HepG2 (cell line): ENCODE data around the gene ATP5MK. TPM values are rescaled to one million over a fixed set of nuclear protein-coding genes. Genes with fewer than 3 reads are reported as not detected.

ENCODE experiments used
- ATAD3A ChIP-seq: sonication (generic); formaldehyde crosslinking; IDR thresholded peaks from 2 replicates; pipeline ENCODE4 v1.4.0; 2020; ENCODE audit warnings: missing genetic modification reagents
- BCLAF1 ChIP-seq: fragments of 450-650 bp; IDR thresholded peaks from 2 replicates; pipeline ENCODE4 v1.6.1; 2017; ENCODE audit warnings: mild to moderate bottlenecking
- CBFB ChIP-seq: sonication (generic); formaldehyde crosslinking; IDR thresholded peaks from 2 replicates; pipeline ENCODE4 v1.4.0; 2020; ENCODE audit warnings: missing genetic modification reagents
- KMT2A ChIP-seq: sonication (generic); formaldehyde crosslinking; IDR thresholded peaks from 2 replicates; pipeline ENCODE4 v1.4.0; 2020; ENCODE audit warnings: missing genetic modification reagents
- MAZ ChIP-seq, 2 experiments: sonication (generic) in 1 of 2; formaldehyde crosslinking in 1 of 2; IDR thresholded peaks; 2 replicates each; pipeline versions ENCODE4 v1.5.0 to v1.6.1; 2012 to 2020; ENCODE audit warnings: low read depth in 2 of 2, mild to moderate bottlenecking in 2 of 2, borderline replicate concordance in 1 of 2, improper control_type of control experiment in 1 of 2, low read length in 1 of 2, missing genetic modification reagents in 1 of 2, moderate library complexity in 1 of 2
- PHF5A ChIP-seq: IDR thresholded peaks from one replicate; pipeline ENCODE4 v1.6.1; 2018; ENCODE audit warnings: low read depth, missing genetic modification reagents; ENCODE audit not compliant: unreplicated experiment
- SAP130 ChIP-seq: IDR thresholded peaks from 2 replicates; pipeline ENCODE4 v1.6.1; 2016; ENCODE audit warnings: low read depth
- THRA ChIP-seq: sonication (generic); formaldehyde crosslinking; IDR thresholded peaks from 2 replicates; pipeline ENCODE4 v1.4.0; 2020; ENCODE audit warnings: missing genetic modification reagents, borderline replicate concordance
- ZBTB26 ChIP-seq: IDR thresholded peaks from 2 replicates; pipeline ENCODE4 v1.6.1; 2016; ENCODE audit warnings: missing compliant biosample characterization, missing genetic modification reagents, borderline replicate concordance
- ZBTB38 ChIP-seq: sonication (generic); formaldehyde crosslinking; IDR thresholded peaks from 2 replicates; pipeline ENCODE4 v1.5.1; 2020; ENCODE audit warnings: mild to moderate bottlenecking, missing genetic modification reagents
- ZNF431 ChIP-seq: sonication (generic); formaldehyde crosslinking; IDR thresholded peaks from 2 replicates; pipeline ENCODE4 v1.9.0; 2022; ENCODE audit warnings: missing genetic modification reagents, low read depth, mild to moderate bottlenecking, borderline replicate concordance
- ZNF710 ChIP-seq: sonication (generic); formaldehyde crosslinking; IDR thresholded peaks from 2 replicates; pipeline ENCODE4 v1.5.0; 2020; ENCODE audit warnings: mild to moderate bottlenecking, missing genetic modification reagents, borderline replicate concordance
- polyA plus RNA-seq, 8 experiments: library from polyadenylated mRNA; depleted of rRNA in 3 of 8; stranded (reverse) in 7 of 8; unstranded in 1 of 8; fragments of >200 nt; fragmentation: Illumina TruSeq in 4 of 8; extraction: Trizol in 4 of 8; gene quantifications; 2 replicates each; pipeline versions ENCODE4 v1.2.1 to v1.2.3, GENCODE V29; 2011 to 2016; ENCODE audit warnings: low read depth in 4 of 8, missing spikeins in 1 of 8, mixed read lengths in 1 of 8; ENCODE audit not compliant: insufficient read depth in 1 of 8
- total RNA-seq, 5 experiments: library from RNA; depleted of rRNA; stranded (reverse); fragments of >200 nt; fragmentation: Illumina TruSeq; extraction: Trizol; gene quantifications; 2 replicates each; pipeline ENCODE4 v1.2.3, GENCODE V29; 2016; ENCODE audit warnings: low read depth in 1 of 5
- TF ChIP-seq, protein P1 (sequence below): sonication (generic); formaldehyde crosslinking; conservative IDR thresholded peaks from 2 replicates; pipeline ENCODE4 v1.8.0; 2022; ENCODE audit warnings: mild to moderate bottlenecking, moderate library complexity, missing genetic modification reagents
- TF ChIP-seq, protein P2 (sequence below): sonication (generic); formaldehyde crosslinking; IDR thresholded peaks from 2 replicates; pipeline ENCODE4 v1.5.0; 2020; ENCODE audit warnings: missing genetic modification reagents, mild to moderate bottlenecking, borderline replicate concordance
- TF ChIP-seq, protein P3 (sequence below): sonication (generic); formaldehyde crosslinking; IDR thresholded peaks from 2 replicates; pipeline ENCODE4 v1.4.0; 2020; ENCODE audit warnings: mild to moderate bottlenecking, low read depth, missing genetic modification reagents

ATP5MK gene
- total and polyA plus RNA-seq, 2 of the 13 experiments (the other 11 are each of a cell fraction or from before 2014, with no cell fraction given) = 312 to 517 TPM

DNA sequence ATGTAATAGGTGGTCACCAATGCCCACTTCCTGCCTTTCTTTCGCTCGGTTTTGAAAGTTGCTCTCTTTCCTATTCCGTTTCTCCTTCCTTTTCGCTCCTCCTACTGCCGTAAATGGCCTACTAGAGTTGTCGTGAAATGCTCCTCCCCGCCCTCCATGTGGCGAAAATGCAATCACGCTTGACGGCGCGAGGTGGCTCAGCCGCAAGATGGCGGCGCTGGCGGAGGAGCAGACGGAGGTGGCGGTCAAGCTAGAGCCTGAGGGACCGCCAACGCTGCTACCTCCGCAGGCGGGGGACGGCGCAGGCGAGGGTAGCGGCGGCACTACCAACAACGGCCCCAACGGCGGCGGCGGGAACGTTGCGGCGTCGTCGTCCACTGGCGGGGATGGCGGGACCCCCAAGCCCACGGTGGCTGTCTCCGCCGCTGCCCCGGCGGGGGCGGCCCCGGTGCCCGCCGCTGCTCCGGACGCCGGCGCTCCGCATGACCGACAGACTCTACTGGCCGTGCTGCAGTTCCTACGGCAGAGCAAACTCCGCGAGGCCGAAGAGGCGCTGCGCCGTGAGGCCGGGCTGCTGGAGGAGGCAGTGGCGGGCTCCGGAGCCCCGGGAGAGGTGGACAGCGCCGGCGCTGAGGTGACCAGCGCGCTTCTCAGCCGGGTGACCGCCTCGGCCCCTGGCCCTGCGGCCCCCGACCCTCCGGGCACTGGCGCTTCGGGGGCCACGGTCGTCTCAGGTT lies 28.3 kb downstream of the ATP5MK start, which contains the start of gene TAF5 (continued):
- TF ChIP-seq, protein P1, sequence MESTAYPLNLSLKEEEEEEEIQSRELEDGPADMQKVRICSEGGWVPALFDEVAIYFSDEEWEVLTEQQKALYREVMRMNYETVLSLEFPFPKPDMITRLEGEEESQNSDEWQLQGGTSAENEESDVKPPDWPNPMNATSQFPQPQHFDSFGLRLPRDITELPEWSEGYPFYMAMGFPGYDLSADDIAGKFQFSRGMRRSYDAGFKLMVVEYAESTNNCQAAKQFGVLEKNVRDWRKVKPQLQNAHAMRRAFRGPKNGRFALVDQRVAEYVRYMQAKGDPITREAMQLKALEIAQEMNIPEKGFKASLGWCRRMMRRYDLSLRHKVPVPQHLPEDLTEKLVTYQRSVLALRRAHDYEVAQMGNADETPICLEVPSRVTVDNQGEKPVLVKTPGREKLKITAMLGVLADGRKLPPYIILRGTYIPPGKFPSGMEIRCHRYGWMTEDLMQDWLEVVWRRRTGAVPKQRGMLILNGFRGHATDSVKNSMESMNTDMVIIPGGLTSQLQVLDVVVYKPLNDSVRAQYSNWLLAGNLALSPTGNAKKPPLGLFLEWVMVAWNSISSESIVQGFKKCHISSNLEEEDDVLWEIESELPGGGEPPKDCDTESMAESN = peak; percentile 92
- TF ChIP-seq CBFB (peak; percentile 71; the same call in 1 of the 2 replicates), BCLAF1 (no peak), THRA (CRISPR knock-in tag) (peak; percentile 74), ATAD3A (CRISPR knock-in tag) (no peak), SAP130 (CRISPR knock-in tag) (peak; percentile 92), KMT2A (peak; percentile 85), ZNF431 (CRISPR knock-in tag) (peak; percentile 62; the same call in 1 of the 2 replicates), ZNF710 (CRISPR knock-in tag) (peak; percentile 98), ZBTB26 (peak; percentile 84; the same call in 1 of the 2 replicates), ZBTB38 (CRISPR knock-in tag) (peak; percentile 85), MAZ (IDR thresholded peaks at IDR 0.05; ENCODE audit: borderline replicate concordance, low read depth, low read length) (peak; percentile 68; the same call in 1 of the 2 replicates), MAZ (CRISPR knock-in tag; IDR thresholded peaks at IDR 0.05; ENCODE audit: low read depth) (peak; percentile 82), PHF5A (CRISPR knock-in tag) (peak; percentile 67)
- TF ChIP-seq, protein P2, sequence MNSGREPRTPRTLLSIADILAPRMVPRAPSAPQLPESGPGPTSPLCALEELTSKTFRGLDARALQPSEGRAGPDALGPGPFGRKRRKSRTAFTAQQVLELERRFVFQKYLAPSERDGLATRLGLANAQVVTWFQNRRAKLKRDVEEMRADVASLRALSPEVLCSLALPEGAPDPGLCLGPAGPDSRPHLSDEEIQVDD (CRISPR knock-in tag) = peak; percentile 75; the same call in 1 of the 2 replicates
- TF ChIP-seq, protein P3, sequence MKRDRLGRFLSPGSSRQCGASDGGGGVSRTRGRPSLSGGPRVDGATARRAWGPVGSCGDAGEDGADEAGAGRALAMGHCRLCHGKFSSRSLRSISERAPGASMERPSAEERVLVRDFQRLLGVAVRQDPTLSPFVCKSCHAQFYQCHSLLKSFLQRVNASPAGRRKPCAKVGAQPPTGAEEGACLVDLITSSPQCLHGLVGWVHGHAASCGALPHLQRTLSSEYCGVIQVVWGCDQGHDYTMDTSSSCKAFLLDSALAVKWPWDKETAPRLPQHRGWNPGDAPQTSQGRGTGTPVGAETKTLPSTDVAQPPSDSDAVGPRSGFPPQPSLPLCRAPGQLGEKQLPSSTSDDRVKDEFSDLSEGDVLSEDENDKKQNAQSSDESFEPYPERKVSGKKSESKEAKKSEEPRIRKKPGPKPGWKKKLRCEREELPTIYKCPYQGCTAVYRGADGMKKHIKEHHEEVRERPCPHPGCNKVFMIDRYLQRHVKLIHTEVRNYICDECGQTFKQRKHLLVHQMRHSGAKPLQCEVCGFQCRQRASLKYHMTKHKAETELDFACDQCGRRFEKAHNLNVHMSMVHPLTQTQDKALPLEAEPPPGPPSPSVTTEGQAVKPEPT (CRISPR knock-in tag) = 0 out of 2 replicates have a peak, but pooled peaks have one; percentile 9
